Osteocyte (in vitro differentiated cells): ENCODE results near the gene BPIFA1. TPM values are rescaled to one million over a fixed set of nuclear protein-coding genes. Genes with fewer than 3 reads are reported as not detected.

ENCODE experiments used
- DNase-seq: peaks from one replicate; pipeline ENCODE4 v3.0.0; 2021; ENCODE audit warnings: mixed read lengths; ENCODE audit not compliant: unreplicated experiment; ENCODE audit errors: extremely low spot score
- H3K27ac Mint-ChIP-seq: one replicate; pipeline ENCODE4 v1.8.0; 2021; ENCODE audit warnings: mild to moderate bottlenecking, mixed read lengths; ENCODE audit not compliant: unreplicated experiment
- H3K27me3 Mint-ChIP-seq: one replicate; pipeline ENCODE4 v1.8.0; 2021; ENCODE audit warnings: mixed read lengths; ENCODE audit not compliant: unreplicated experiment
- H3K36me3 Mint-ChIP-seq: one replicate; pipeline ENCODE4 v1.8.0; 2021; ENCODE audit warnings: mixed read lengths; ENCODE audit not compliant: unreplicated experiment
- H3K4me1 Mint-ChIP-seq: one replicate; pipeline ENCODE4 v1.8.0; 2021; ENCODE audit warnings: mixed read lengths; ENCODE audit not compliant: unreplicated experiment
- H3K4me3 Mint-ChIP-seq: one replicate; pipeline ENCODE4 v1.8.0; 2021; ENCODE audit warnings: mild to moderate bottlenecking, moderate library complexity, mixed read lengths; ENCODE audit not compliant: unreplicated experiment
- H3K9me3 Mint-ChIP-seq: one replicate; pipeline ENCODE4 v1.8.0; 2021; ENCODE audit warnings: mixed read lengths; ENCODE audit not compliant: unreplicated experiment
- total RNA-seq: library from RNA; stranded (reverse); gene quantifications from 2 replicates; pipeline ENCODE4 v1.2.1, GENCODE V29; 2021
- TF ChIP-seq, protein P1 (sequence below): fragments of 200-600 bp; sonication (generic); IDR thresholded peaks from 2 replicates; pipeline ENCODE4 v1.5.0; 2021; ENCODE audit warnings: antibody characterized with exemption, mild to moderate bottlenecking, moderate library complexity

BPIFA1 gene
- total RNA-seq, 1 donor from 2014 or later, result not detected

DNA sequence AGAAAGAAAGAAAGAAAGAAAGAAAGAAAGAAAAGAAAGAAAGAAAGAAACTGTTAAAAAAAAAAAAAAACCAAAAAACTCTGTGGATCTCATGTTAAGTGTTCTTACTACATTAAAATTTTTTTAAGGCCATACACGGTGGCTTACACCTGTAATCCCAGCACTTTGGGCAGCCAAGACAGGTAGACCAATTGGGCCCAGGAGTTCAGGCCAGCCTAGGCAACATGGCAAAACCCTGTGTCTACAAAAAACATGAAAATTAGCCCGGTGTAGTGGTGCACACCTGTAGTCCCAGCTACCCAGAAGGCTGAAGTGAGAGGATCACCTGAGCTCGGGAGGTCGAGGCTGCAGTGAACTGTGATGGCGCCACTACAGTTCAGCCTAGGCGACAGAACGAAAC is 4.6 kb upstream of the BPIFA1 start:
- Mint-ChIP-seq H3K4me1 (no peaks in the 10 kb centered on the region), H3K36me3 (no peaks in the 10 kb centered on the region), H3K4me3 (no peak overlapping the region), H3K9me3 (no peaks in the 10 kb centered on the region), H3K27me3 (peaks cover 5% of the 10 kb centered on the region), H3K27ac (no peak overlapping the region)
- TF ChIP-seq, protein P1, sequence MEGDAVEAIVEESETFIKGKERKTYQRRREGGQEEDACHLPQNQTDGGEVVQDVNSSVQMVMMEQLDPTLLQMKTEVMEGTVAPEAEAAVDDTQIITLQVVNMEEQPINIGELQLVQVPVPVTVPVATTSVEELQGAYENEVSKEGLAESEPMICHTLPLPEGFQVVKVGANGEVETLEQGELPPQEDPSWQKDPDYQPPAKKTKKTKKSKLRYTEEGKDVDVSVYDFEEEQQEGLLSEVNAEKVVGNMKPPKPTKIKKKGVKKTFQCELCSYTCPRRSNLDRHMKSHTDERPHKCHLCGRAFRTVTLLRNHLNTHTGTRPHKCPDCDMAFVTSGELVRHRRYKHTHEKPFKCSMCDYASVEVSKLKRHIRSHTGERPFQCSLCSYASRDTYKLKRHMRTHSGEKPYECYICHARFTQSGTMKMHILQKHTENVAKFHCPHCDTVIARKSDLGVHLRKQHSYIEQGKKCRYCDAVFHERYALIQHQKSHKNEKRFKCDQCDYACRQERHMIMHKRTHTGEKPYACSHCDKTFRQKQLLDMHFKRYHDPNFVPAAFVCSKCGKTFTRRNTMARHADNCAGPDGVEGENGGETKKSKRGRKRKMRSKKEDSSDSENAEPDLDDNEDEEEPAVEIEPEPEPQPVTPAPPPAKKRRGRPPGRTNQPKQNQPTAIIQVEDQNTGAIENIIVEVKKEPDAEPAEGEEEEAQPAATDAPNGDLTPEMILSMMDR, result no peak
- DNase-seq, result no peak

DNA sequence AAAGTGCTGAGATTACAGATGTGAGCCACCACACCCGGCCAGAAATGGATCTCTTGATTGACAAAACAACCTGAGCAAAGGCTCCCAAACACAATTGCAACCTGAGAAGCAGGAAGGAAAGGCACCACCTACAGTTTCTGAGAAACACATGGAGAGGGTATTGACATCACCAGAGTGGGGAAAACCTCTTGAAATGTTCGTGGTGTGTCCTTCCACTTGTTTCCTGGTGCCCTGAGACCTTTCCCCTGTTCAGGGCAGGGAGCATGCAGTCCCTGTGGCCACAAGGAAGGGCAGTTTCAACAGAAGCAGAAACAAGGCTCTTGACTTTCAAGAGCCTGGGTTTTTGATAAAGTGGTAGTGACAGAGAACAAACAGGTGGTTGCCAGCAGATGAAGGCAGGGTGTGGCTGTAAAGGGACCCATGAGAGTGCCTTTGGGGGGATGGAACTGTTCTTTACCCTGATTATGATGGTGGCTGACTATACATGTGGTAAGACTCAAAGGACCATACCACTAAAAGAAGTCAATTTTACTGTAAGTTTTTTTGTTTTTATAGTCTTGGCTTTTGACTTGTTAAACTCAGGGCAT is 3.2 kb upstream of the BPIFA1 start:
- no peak for DNase-seq
- TF ChIP-seq, protein P1, result no peak
- Mint-ChIP-seq H3K27me3 (peaks cover 5% of the 10 kb centered on the region), H3K4me3 (no peak overlapping the region), H3K27ac (no peak overlapping the region), H3K36me3 (no peaks in the 10 kb centered on the region), H3K4me1 (no peaks in the 10 kb centered on the region), H3K9me3 (no peaks in the 10 kb centered on the region)

DNA sequence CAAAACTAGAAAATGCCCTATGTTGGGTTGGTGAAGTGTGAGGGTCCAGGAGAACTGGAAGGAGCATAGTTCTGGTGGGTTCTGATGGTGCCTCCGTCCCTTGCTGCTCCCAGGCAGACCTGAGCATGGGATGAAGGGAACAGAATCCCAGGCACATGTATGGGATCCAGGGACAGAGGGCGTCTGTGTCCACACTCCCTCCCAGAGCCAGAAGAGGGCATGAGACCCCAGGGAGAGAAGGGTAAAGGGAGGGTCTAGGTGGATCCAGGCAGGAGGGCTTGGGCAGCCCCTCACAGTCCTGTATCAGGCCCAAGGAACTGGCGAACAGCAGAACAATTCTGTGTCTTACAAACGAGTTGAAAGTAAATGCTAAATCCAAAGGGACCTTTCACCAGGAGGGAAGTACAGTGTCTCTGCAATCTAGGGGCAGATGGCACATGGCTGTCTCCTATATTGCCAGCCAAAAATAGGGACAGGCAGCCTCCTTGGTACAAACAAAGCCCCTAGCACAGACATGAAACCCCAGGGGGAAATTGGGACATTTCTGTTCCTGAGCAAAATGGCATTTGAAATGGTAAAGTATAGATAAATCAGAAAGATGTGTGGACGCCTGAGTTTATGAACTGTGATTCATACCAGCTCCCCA is 2.5 kb upstream of the BPIFA1 start:
- H3K4me1 Mint-ChIP-seq, result no peaks in the 10 kb centered on the region
- TF ChIP-seq, protein P1, result no peak
- H3K27me3 Mint-ChIP-seq, result peaks cover 5% of the 10 kb centered on the region
- no peak for DNase-seq
- no peaks in the 10 kb centered on the region for H3K36me3 Mint-ChIP-seq
- H3K4me3 Mint-ChIP-seq, result no peak overlapping the region
- no peaks in the 10 kb centered on the region for H3K9me3 Mint-ChIP-seq
- no peak overlapping the region for H3K27ac Mint-ChIP-seq

DNA sequence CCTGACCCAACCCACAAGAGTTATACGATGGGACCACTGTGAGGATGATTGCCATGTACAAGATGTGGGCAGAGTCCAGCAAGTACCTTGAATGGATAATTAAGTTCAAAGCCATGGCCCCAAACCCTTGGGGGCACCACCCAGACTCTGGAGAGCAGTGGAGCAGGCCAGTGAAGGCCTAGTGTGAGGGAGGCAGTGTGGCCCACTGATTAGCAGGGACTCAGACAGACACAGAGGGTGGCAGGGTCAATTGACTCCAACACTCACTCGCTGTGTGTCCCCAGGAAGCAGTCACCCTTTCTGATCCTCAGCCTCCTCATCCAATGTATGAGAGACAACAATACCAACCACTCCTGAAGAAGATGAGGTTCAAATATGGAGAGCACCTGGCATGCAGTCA is 1.7 kb upstream of the BPIFA1 start:
- peaks cover 5% of the 10 kb centered on the region for H3K27me3 Mint-ChIP-seq
- no peak overlapping the region for H3K4me3 Mint-ChIP-seq
- H3K9me3 Mint-ChIP-seq, result no peaks in the 10 kb centered on the region
- H3K4me1 Mint-ChIP-seq, result no peaks in the 10 kb centered on the region
- TF ChIP-seq, protein P1, result no peak
- no peak for DNase-seq
- H3K36me3 Mint-ChIP-seq, result no peaks in the 10 kb centered on the region
- H3K27ac Mint-ChIP-seq, result no peak overlapping the region

DNA sequence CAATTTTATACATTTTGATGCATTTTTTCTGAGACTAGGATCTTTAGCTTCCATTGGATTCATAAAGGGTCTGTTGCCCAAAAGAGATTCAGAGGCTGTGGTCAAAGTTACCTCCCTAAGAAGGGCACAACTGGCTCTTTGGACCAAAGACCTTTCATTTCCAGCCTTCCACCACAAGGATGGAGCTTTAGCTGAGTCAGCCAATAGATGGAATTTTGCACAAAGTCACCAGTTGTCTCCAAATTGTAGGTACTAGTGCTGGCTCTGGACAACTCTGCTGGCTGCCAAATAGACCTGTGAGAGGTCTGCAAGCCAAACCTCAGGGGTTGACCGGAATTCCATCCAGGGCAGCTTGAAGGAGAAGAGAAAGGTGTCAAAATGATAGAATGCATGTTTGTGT is 555 bp downstream of the BPIFA1 start:
- Mint-ChIP-seq H3K4me3 (no peak overlapping the region), H3K9me3 (no peaks in the 10 kb centered on the region), H3K27ac (no peak overlapping the region), H3K27me3 (peaks cover 5% of the 10 kb centered on the region), H3K36me3 (no peaks in the 10 kb centered on the region), H3K4me1 (no peaks in the 10 kb centered on the region)
- TF ChIP-seq, protein P1, result no peak
- no peak for DNase-seq
